T-cell (primary cell): ENCODE results near the gene TUT1. TPM values are rescaled to one million over a fixed set of nuclear protein-coding genes. Genes with fewer than 3 reads are reported as not detected.

Source experiments
- ATAC-seq, 4 experiments: fragments of 200-7000 bp in 3 of 4; fragments of 150-1000 bp in 1 of 4; cut with Tn5 transposase; replicated peaks in 1 of 4; 1 replicate in 3 of 4; 2 replicates in 1 of 4; pipeline ENCODE4 v1.10.0; 2021; ENCODE audit warnings: moderate library complexity in 3 of 4, mild to moderate bottlenecking in 2 of 4, moderate number of reproducible peaks in 1 of 4
- CTCF ChIA-PET, 2 donors: fragments of 300-600 bp; sonication (Branson Sonifier 250); formaldehyde crosslinking; loops; one replicate each; lab custom pipeline; 2022; ENCODE audit warnings: antibody characterized with exemption in 2 of 2; lab: Charles Lee
- POLR2A ChIA-PET, 2 donors: fragments of 300-600 bp; sonication (Branson Sonifier 250); formaldehyde crosslinking; loops; one replicate each; lab custom pipeline; 2022; ENCODE audit warnings: antibody characterized with exemption in 2 of 2; lab: Charles Lee
- DNase-seq, 35 experiments: peaks; one replicate each; pipeline versions ENCODE4 v3.0.0 to v3.0.0-alpha.2; 2013 to 2023
- H3K27ac ChIP-seq: one replicate; pipeline ENCODE4 v1.5.1; 2013; ENCODE audit warnings: low read length
- H3K27me3 ChIP-seq, 2 experiments: replicated peaks in 1 of 2; 1 replicate in 1 of 2; 2 replicates in 1 of 2; pipeline versions ENCODE4 v1.6.1 to v1.7.0; 2013; ENCODE audit warnings: low read length in 1 of 2, mixed read lengths in 1 of 2; ENCODE audit not compliant: control insufficient read depth in 2 of 2, insufficient read depth in 2 of 2; ENCODE audit errors: extremely low read depth in 1 of 2
- H3K36me3 ChIP-seq, 2 donors: 1 replicate in 1 of 2; 2 replicates in 1 of 2; pipeline versions ENCODE4 v1.6.1 to v1.7.0; 2013; ENCODE audit warnings: low read length in 1 of 2; ENCODE audit not compliant: control insufficient read depth in 2 of 2, insufficient read depth in 1 of 2; ENCODE audit errors: extremely low read depth in 1 of 2
- H3K4me1 ChIP-seq, 2 experiments: 1 replicate in 1 of 2; 2 replicates in 1 of 2; pipeline versions ENCODE4 v1.6.1 to v1.7.0; 2013; ENCODE audit warnings: low read length in 2 of 2, mixed read lengths in 1 of 2; ENCODE audit not compliant: insufficient read depth in 2 of 2, control insufficient read depth in 1 of 2; ENCODE audit errors: extremely low read depth in 1 of 2
- H3K4me3 ChIP-seq, 2 donors: 1 replicate in 1 of 2; 2 replicates in 1 of 2; pipeline versions ENCODE4 v1.5.1 to v1.7.0; 2013; ENCODE audit warnings: mild to moderate bottlenecking in 2 of 2, low read length in 1 of 2, moderate library complexity in 1 of 2; ENCODE audit not compliant: control insufficient read depth in 1 of 2; ENCODE audit errors: extremely low read depth in 1 of 2
- H3K9me3 ChIP-seq: 2 replicates; pipeline ENCODE4 v1.7.0; 2013
- H3K27ac Mint-ChIP-seq, 2 donors: one replicate each; pipeline ENCODE4 v1.8.0; 2020 to 2021; ENCODE audit warnings: mild to moderate bottlenecking in 2 of 2, mixed read lengths in 2 of 2
- H3K27me3 Mint-ChIP-seq, 2 donors: one replicate each; pipeline ENCODE4 v1.8.0; 2021 to 2022; ENCODE audit warnings: mixed read lengths in 2 of 2
- H3K36me3 Mint-ChIP-seq: one replicate; pipeline ENCODE4 v1.8.0; 2021; ENCODE audit warnings: mixed read lengths
- H3K4me1 Mint-ChIP-seq, 3 donors: one replicate each; pipeline ENCODE4 v1.8.0; 2020 to 2022; ENCODE audit warnings: mixed read lengths in 3 of 3, mild to moderate bottlenecking in 1 of 3
- H3K4me3 Mint-ChIP-seq, 3 donors: one replicate each; pipeline ENCODE4 v1.8.0; 2020 to 2022; ENCODE audit warnings: mild to moderate bottlenecking in 3 of 3, mixed read lengths in 3 of 3, moderate library complexity in 3 of 3
- H3K9me3 Mint-ChIP-seq, 3 donors: one replicate each; pipeline ENCODE4 v1.8.0; 2020 to 2022; ENCODE audit warnings: mixed read lengths in 3 of 3
- WGBS: methylation state at CpG from one replicate; pipeline ENCODE4 v1.1.5; 2013; ENCODE audit warnings: missing lambda C conversion rate; ENCODE audit not compliant: insufficient coverage; 5-methylcytosine and 5-hydroxymethylcytosine counted together
- total RNA-seq, 35 experiments: library from RNA in 6 of 35; stranded (reverse) in 6 of 35; fragments of 120-200 nt in 1 of 35; gene quantifications; one replicate each; pipeline versions ENCODE4 v1.2.1 to v1.2.4 and lab custom pipeline; 2013 to 2026

The TUT1 gene
- total RNA-seq, 5 donors from 2014 or later (not counting 1 experiment from before 2014, with no cell fraction given), result 35.2 to 56.0 (median 42.9) TPM

- Histone ChIP-seq H3K9me3 (no peaks in the 10 kb centered on the region), H3K4me1 (peaks cover 15 to 76% of the 10 kb centered on the region in 2 experiments), H3K36me3 (no peaks in the 10 kb centered on the region), H3K27ac (peak overlapping the region; percentile 95), H3K4me3 (peak overlapping the region; percentile 84 to 95), H3K27me3 (no peaks in the 10 kb centered on the region)
- H3K9me3 Mint-ChIP-seq, result no peaks in the 10 kb centered on the region
- WGBS, result under 1% methylated on average over 34 of the region's 59 CpGs
- peaks cover 2% of the 10 kb centered on the region for H3K36me3 Mint-ChIP-seq
- peaks cover 67 to 73% (median 67%) of the 10 kb centered on the region in 3 donors for H3K4me1 Mint-ChIP-seq
- ATAC-seq, result peak; percentile 9 to 25 (median 18)
- no peaks in the 10 kb centered on the region for H3K27me3 Mint-ChIP-seq
- H3K4me3 Mint-ChIP-seq, result peak overlapping the region; percentile 91 to 96 (median 92)
- POLR2A ChIA-PET, result interaction anchor here (1.3 to 5.2 kb wide), 4 partner anchors 7 to 46 kb away, joined by 7 to 98 read pairs (median 26); partner anchors contain the start of gene TUT1 (in 1 of the 2)
- H3K27ac Mint-ChIP-seq, result peak overlapping the region; percentile 90 to 93
- CTCF ChIA-PET, result interaction anchor here (0.8 to 4.1 kb wide), 3 partner anchors 13 to 27 kb away, joined by 3 to 63 read pairs (median 6); no protein-coding TSS in a partner anchor
- DNase-seq, result peak in 10 of 35 experiments; percentile 28 to 76 (median 46)
Observed at GRCh38 chr11:62545437-62546243, 45.7 kb downstream of the TUT1 start.

GRCh38 chr11:62544581-62545436, 46.5 kb downstream of the TUT1 start:
- Histone ChIP-seq H3K27me3 (no peaks in the 10 kb centered on the region), H3K9me3 (no peaks in the 10 kb centered on the region), H3K27ac (peak overlapping the region; percentile 95), H3K4me1 (peaks cover 14 to 76% of the 10 kb centered on the region in 2 experiments), H3K36me3 (no peaks in the 10 kb centered on the region), H3K4me3 (peak overlapping the region; percentile 84 to 95)
- ChIA-PET CTCF (interaction anchor here (0.6 to 4.1 kb wide), 8 partner anchors 8 to 273 kb away, joined by 3 to 63 read pairs (median 5); no protein-coding TSS in a partner anchor), POLR2A (interaction anchor here (0.5 to 5.2 kb wide), 8 partner anchors 8 to 1731 kb away, joined by 3 to 98 read pairs (median 10); partner anchors contain the start of gene TUT1 (in 1 of the 2))
- Mint-ChIP-seq H3K36me3 (peaks cover 2% of the 10 kb centered on the region), H3K27ac (peak overlapping the region; percentile 84 to 85), H3K27me3 (no peaks in the 10 kb centered on the region), H3K4me3 (peak overlapping the region; percentile 91 to 96 (median 92)), H3K4me1 (peaks cover 60 to 72% (median 67%) of the 10 kb centered on the region in 3 donors), H3K9me3 (no peaks in the 10 kb centered on the region)
- ATAC-seq (peak in 3 of 4 experiments; percentile 21 to 28 (median 27)), DNase-seq (peak in 6 of 35 experiments; percentile 16 to 66 (median 28))
- WGBS, result 3% methylated on average over 25 of the region's 32 CpGs

- ChIA-PET CTCF (interaction anchor here (0.5 to 4.1 kb wide), 13 partner anchors 9 to 274 kb away, joined by 3 to 63 read pairs (median 6); partner anchors contain the start of genes EEF1G (in 1 of the 2) and TUT1 (in 1 of the 2)), POLR2A (interaction anchor here (0.5 to 5.2 kb wide), 11 partner anchors 7 to 131 kb away, joined by 3 to 98 read pairs (median 8); partner anchors contain the start of genes EEF1G (in 1 of the 2) and TUT1 (in 1 of the 2))
- DNase-seq (peak in 1 of 35 experiments; percentile 27), ATAC-seq (no peak)
- Mint-ChIP-seq H3K36me3 (peaks cover 2% of the 10 kb centered on the region), H3K27ac (peak overlapping the region; percentile 84 to 85), H3K4me3 (peak overlapping the region; percentile 91 to 96 (median 92)), H3K27me3 (no peaks in the 10 kb centered on the region), H3K9me3 (no peaks in the 10 kb centered on the region), H3K4me1 (peaks cover 58 to 76% (median 71%) of the 10 kb centered on the region in 3 donors)
- Histone ChIP-seq H3K27ac (peak overlapping the region; percentile 95), H3K4me1 (peaks cover 14 to 85% of the 10 kb centered on the region in 2 experiments), H3K36me3 (no peaks in the 10 kb centered on the region), H3K27me3 (no peaks in the 10 kb centered on the region), H3K4me3 (peak overlapping the region in 1 of 2 donors; percentile 95), H3K9me3 (no peaks in the 10 kb centered on the region)
- WGBS, result 74% methylated on average over 12 of the region's 22 CpGs
Observed at GRCh38 chr11:62543680-62544444, 47.5 kb downstream of the TUT1 start.

- no peaks in the 10 kb centered on the region for H3K27me3 ChIP-seq
- Mint-ChIP-seq H3K4me1 (peaks cover 65 to 77% (median 75%) of the 10 kb centered on the region in 3 donors), H3K9me3 (no peaks in the 10 kb centered on the region), H3K36me3 (peaks cover 9% of the 10 kb centered on the region), H3K4me3 (peak overlapping the region; percentile 91 to 96 (median 92)), H3K27me3 (no peaks in the 10 kb centered on the region), H3K27ac (peak overlapping the region; percentile 84 to 85)
- H3K9me3 ChIP-seq, result no peaks in the 10 kb centered on the region
- CTCF ChIA-PET, result interaction anchor here (0.6 to 4.1 kb wide), 15 partner anchors 10 to 148 kb away, joined by 3 to 63 read pairs (median 7); partner anchors contain the start of genes EEF1G (in 1 of the 2) and TUT1 (in 1 of the 2)
- H3K4me3 ChIP-seq, result peak overlapping the region in 1 of 2 donors; percentile 95
- peak; percentile 39 to 81 (median 62) for DNase-seq
- 12% methylated on average over 26 of the region's 30 CpGs for WGBS
- POLR2A ChIA-PET, result interaction anchor here (0.6 to 5.2 kb wide), 9 partner anchors 8 to 750 kb away, joined by 3 to 98 read pairs (median 6); partner anchors contain the start of genes EEF1G (in 1 of the 2), FEN1 (in 1 of the 2) and TUT1 (in 1 of the 2)
- H3K36me3 ChIP-seq, result peaks cover 0 to 3% of the 10 kb centered on the region in 2 donors
- peaks cover 14 to 92% of the 10 kb centered on the region in 2 experiments for H3K4me1 ChIP-seq
- peak; percentile 36 to 59 (median 42) for ATAC-seq
- H3K27ac ChIP-seq, result peak overlapping the region; percentile 95
Observed at GRCh38 chr11:62542750-62543567, 48.4 kb downstream of the TUT1 start.
